ENCODE results near the gene CHD2.
"Not testable (repeated sequence)": the region's sequence is repeated elsewhere in the genome, so short reads cannot be mapped to it uniquely, and the experiment has no call there.

CHD2 gene

DNA sequence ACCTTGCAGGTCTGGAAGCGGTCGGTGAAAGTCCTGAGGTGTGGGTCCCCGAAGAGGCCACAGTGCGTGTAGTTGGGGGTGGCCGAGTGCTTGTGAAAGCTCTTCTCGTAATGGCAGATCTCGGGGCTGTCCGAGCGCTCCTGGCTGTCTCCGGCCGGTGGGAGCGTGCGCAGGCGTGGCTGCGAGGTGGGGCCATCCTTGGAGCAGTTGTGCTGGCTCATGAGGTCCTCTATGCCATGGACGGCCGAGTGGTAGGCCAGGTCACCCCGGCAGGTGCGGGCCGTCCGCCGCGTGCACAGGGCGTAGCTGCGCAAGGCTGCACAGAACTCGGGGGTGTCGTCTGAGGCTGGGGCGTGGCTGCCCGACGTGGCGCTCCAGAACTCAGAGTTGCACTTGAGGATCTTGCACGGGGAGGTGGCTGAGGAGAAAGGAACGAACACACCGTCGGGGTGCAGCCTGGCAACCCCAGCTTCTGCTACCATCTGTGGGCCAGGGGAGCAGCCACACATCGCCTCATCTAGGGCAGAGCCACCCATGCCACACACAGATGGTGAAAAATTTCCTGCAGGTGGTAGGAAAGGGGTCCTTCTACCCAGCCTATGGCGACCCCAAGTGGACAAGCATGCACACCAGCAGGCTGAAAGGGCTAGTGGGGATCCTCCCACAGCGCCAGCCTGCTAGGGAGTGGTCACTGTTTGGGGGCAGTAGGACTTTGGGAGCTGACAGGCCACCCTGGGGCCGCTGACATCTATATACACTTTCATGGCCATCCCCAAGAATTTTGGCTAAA lies 152.2 kb downstream of the CHD2 start:
- DNase-seq: no peak

DNA sequence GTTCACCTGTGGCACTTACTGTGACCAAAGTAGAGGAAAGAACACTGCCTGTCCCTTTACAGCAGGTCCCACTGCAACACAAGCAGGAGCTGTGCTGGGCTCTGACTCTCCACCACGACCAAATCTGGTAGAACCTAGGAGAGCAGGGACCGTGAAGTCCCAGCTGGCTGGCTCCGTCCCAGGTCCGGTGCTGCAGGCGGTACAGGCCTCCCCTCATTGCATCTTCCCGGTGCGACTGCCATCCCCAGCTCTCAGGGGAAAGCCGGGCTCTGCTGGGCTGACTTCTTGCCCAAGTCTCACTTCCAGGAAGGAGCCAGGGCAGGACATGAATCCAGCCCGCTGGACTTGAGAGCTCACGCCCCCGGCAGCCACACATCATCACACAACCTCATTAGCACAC lies 155.1 kb downstream of the CHD2 start:
- no peak for DNase-seq

DNA sequence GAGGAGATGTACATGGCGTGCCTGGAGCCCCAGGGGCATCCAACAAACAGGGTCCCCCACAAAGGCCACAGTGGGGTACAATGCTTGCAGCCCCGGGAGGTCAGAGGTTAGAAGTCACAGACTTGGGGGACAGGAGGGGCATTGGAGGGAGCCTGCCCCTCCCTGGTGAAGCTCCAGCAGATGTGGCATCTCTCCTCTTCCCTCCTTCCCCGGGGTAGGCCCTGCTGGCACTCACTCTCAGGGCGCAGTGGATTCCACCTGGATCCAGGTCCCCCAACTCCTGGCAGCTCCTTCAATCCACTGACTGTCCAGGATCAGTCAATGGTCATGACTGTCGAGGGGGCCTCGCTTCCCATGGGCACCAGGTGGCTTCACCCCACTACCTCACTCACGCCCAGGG lies 156.7 kb downstream of the CHD2 start:
- DNase-seq: no peak

DNA sequence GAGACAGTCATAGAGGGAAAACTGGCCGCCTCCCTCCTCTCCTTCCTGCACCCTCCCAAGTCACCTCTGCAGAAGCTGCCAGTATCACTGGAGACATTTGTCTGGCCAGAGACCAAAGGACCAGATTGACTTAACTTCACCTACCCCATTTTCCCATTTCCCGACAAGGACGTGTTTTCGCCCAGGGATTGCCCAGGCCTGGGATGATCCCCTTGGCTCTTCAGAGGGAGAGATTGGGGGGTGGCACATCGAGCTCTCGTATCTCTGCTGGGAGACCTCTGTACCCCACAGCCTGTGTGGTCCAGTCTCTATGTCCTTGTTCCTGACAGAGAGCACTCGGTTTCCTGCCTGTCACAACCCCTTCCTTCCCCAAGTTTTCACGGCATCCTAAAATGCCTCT lies 157.5 kb downstream of the CHD2 start:
- no peak for DNase-seq

DNA sequence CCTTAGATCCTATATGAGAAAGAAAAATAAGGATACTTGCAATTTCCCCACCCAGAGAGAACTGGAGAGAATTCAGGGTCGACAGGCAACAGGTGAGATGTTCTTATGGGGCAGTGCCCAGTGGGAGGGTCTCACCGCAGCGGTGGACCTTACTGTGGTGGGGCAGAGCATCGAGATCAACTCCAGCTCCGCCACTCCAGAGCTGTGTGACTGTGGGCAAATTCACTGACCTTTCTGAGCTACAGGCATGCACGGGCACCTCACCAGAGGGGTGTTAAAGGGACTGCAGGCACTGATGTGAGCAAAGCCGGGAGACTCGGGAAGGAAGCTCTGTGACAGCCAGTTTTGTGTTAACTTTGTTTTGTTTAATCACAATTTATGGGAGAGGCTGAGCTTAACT lies 158.0 kb downstream of the CHD2 start:
- no peak for DNase-seq

DNA sequence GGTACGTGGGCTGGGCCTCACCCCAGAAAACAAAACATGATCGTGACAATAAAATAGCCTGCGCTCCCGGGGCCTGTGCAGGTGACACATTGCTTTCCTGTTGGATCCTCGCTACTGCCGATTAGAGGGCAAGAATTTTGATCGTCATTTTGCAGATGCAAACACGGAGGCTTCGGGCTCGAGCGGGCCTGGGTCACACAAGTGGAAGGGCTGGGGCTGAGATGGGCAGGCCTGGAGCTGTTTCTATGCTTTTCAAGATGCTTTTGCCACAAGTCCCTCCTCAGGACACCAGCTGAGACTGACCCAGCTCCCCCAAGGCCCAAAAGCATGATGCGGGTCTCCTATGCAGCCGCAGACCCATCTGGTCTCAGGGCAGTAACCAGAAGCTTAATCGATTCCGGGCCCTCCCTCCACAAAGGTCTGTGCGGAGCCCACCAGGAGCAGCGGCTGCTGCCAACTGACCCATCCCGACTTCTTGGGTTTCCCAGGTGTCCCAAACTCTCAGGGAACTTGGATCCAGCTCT lies 158.8 kb downstream of the CHD2 start:
- DNase-seq: no peak

DNA sequence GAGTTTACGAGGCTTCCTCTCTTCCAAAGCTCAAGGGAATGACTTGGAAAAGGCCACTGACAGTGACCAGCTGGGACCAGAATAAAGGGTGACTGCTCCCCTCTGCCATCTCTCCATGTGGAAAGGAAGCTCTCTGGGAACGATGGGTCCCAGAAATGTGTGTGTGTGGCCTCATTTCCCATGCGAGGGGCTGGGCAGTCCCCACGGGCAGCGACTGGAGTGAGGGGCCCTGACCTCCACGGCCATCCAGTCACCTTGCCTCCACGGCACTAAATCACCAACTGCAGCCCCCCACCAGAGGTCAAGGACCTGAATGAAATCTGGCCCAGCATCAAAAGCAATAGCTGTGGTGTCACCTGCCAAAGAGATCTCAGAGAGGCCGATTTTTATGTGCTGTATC lies 159.3 kb downstream of the CHD2 start:
- DNase-seq: no peak

DNA sequence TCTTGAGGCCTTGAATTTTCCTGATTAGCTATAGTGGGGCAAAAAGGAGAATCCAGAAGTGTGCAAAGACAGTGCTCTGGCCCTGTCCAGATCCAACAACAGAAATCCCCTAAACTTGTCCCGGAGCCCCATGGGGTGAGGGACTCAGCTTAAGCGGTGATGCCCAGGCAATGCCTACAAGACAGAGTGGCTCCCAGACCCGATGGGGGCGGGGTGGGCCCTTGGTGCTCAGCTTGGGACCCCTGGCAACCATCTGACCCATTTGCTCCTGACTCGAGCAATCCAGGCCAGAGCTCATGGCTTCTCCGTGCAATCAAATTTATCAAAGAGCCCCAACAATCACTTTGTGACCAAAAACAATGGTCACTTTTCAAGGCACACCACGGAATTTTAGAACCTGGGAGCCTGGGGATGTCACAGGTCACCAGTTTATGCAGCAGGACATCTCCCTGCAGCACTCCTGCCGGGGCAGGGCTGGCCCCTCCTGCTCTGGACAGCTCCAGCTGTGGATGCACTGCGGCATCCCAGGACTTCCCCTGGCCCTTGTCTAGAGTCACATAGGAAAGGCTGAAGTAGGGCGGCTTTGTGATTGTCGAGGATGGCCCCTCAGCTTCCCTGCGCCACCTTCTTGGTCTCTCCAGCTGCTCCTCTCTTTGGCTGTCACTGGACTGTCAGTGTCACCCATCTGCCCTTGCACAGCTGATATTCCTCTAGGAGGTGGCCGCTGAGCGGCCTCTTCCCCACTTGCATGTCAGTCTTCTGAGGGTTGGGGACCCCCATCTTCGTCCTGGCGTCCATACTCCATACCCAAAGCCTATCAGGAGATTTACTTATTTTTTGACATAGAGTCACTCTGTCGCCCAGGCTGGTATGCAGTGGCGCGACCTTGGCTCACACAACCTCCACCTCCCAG lies 160.5 kb downstream of the CHD2 start:
- DNase-seq: no peak

DNA sequence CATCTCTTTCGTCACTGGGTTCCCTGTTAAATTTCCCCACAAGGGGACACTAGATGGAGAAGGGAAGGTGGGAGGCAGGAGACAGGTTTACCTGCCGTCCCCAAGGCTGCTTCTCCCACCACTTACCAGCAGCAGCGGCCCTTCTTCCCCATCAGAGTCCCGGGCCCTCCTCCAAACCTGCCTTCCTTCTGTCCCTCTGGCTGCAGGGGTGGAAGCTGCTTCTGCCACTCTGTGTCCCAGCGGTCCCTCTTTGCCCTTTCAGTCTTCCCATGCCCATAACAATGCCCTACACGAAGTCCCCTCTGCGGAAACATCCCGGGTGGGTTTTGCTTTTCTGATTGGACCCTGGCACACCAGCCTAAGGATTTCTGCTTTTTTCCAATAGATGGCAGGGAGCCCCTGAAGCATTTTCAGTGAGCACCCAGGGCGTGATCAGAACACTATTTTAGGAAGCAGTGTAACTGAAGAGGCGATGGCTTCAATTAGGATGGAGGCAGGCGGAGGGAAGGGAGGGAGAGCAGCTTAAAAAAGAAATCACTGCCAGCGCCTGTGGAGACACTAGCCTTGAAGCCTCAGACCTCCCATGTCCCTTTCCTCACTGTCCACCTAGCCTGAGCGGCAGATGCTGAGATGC lies 162.6 kb downstream of the CHD2 start:
- not testable (repeated sequence) for DNase-seq

DNA sequence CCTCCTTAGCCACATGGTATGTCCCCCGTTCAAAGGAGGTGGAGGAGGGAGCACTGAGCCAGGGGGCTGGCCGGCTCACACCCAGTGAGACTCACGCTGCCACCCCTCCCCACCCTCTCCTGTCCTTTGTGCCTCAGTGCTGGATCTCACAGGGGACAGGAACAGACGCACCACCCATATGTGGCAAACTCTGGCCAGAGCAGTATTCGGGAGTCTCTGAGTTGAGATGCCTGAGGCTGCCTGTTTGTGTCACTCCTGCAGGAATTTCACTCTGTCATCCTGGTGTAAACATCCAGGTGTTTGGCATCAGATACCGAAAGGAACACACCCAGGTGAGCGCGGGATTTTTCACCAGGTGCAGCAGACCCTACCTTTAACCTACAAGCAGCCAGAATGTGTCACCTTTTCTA lies 163.1 kb downstream of the CHD2 start:
- DNase-seq: no peak

DNA sequence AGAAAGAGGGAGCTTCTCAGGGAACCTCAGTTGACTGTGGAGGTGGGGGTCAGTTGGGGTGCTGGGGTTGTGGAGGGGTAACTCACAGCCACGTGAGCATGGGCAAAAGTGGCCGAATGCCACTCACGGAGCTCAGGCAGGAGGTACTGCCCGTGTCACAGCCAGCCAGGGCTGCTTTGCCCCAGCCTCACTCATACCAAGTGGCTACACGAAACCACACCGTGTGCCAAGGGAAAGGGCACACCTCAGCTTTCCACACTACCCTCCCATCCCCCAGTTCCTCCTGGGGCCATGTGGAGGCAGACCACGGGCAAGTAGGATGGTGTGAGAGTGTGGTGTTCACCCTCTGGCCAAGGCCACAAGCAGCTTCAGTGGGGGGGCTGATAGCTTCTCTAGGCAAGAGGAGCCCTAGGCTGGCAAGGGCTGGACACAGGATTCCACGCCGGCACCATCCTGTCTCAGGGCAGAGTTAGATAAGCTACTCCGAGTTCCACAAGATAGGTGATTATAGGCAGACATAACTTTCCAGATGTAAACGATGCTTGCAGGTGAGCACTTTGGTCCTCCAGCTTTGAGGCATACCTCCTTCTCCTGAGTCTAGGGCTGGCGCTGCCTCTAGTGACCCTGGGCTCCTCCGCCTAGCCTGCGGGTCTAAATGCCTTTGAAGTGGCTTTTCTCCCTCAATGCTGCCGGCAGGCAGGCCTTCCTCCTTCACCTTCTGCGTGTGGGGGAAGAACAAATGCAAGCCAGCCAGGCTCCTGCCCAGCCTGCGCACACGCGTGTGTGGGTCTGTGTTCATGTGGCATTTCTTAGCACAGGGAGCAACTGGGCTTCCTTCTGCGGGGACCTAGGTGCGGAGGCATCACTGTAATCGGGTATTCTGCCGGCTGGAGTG lies 163.9 kb downstream of the CHD2 start:
- no peak for DNase-seq

DNA sequence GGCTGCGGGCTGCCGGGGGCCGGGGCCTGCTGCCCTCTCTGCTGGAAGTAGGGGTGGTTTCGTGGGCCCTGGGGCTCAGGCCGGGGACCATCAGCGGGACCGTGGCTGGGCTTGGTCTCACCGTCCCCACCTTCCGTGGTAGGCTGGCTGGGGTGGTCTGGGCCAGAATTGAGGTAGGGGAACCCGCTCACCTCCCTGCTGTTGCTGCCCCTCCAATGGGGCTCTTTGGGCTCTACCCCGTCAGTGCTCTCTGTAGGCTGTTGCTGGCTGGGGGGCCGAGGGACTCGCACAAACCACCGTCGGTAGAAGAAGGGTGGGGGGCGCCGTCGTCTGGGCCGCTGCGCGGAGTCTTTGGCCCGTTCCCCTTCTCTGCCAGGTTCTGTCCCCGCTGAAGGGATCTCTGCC lies 165.5 kb downstream of the CHD2 start:
- no peak for DNase-seq

DNA sequence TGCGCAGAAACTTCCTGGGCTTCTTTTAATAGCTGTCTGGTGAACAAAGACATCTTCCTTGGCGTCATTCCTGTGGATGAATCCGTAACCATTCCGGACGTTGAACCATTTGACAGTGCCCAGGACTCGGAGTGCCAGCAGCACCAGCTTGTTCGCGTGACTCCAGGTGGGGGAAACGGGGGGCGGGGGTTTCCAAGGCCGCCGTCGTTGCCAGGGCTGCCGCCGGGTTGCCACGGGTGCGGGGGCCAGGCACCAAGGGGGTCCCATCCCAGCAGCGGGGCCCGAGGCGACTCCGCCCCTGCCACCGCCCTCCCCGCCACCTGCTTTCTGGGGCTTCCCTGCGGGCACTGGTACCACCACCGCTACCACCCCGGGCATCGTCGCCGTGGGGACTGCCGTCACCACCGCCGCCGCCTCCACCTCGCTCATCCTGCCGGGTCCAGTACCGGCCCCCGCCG lies 166.1 kb downstream of the CHD2 start:
- no peak for DNase-seq

DNA sequence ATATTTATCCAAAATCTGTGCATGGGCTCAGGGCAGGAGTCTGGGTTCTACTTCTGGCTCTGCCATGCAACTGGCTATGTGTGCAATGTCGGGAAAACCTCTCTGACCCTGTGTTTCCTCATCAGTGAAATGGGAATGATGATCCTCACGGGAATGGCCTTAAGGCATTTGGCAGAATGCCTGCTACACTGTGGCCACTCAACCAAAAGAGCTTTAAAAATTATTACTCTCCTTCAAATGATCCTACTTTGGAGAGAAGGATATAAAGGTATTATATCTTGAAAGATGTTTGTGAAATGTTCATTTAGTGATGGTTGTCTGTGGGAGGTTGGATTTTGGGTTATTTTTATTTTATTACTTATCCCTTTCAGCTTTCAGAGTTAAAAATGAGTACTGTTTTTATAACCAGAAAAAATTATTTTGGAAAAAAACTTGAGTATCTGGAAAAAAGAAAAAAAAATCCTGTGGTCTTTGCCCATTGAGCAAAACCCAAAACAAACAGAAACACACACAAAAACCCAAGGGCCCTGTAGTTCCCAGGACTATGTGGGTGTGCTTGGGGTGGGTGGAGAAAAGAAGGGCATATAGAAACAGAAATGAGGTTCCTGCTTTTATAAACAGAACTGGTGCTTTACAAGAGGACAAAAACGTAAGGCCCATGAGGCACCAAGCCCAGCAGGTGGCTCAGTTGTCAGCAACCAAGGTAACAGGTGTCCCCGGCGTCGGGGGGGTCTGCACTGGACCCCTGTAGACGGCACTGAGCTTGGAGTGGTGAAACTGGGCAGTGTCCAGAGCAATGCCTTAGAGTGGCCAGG lies 166.9 kb downstream of the CHD2 start:
- DNase-seq: no peak

DNA sequence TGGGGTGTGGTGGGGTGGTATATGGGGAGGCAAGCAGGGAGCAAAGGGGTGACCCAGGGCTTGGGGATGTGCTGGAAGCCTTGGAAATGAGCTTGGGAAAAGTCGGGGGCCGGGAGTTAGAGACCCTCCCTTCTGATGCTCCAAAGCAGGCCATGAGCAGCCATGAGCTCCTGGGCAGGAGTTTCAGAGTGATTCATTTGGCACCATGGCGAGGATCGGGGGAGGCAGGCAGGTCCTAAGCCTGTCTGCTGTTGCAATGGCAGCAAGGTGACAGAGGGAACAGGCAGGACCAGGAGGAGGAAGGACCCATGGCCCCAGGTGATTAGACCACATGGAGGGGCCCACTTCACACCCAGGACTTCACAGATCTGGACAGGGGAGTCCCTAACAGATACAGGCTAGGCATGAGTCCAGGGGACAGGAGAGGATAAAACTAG lies 167.5 kb downstream of the CHD2 start:
- no peak for DNase-seq

DNA sequence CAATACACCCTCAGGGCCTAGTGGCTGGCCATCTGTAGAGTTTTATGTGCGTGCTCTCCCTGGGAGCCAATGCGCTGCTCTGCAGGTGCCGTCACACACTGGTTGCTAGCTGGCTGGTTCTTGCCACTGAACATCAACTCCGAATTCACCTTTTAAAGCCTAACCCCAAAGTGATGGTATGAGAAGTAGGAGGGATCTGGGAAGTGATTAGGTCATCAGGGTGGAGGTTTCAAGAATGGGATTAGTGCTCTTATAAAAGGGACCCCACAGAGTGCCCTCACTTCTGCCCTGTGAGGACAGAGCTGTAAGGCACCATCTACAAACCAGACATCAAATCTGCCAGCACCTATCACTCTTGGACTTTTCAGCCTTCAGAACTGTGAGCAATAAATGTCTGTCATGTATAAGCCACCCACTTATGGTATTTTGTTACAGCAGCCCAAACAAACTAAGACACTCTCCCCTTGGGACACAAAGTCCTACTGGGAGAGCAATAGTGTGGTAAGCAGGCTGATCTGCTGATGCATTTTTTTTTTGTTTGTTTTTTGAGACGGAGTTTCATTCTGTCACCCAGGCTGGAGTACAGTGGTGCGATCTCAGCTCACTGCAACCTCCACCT lies 168.6 kb downstream of the CHD2 start:
- no peak for DNase-seq

DNA sequence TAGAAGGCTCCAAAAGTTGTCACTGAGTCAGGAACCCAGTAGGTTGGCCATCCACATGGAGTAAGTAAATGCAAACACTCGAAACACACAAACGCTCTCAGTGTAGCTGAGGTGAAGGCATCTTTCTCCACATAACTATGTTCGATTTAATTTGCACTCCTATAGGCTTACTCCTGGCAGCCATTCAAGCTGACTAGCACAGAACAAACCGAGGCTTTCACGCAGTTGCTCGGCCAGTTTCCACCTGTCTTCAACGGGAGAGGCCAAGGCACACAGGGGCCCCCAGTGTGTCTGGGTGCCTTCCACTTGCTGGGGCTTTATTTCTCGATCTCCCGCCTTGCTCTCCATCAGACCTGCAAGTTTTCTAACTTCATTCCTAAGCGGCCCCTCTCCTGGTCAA lies 170.0 kb downstream of the CHD2 start:
- DNase-seq: no peak

DNA sequence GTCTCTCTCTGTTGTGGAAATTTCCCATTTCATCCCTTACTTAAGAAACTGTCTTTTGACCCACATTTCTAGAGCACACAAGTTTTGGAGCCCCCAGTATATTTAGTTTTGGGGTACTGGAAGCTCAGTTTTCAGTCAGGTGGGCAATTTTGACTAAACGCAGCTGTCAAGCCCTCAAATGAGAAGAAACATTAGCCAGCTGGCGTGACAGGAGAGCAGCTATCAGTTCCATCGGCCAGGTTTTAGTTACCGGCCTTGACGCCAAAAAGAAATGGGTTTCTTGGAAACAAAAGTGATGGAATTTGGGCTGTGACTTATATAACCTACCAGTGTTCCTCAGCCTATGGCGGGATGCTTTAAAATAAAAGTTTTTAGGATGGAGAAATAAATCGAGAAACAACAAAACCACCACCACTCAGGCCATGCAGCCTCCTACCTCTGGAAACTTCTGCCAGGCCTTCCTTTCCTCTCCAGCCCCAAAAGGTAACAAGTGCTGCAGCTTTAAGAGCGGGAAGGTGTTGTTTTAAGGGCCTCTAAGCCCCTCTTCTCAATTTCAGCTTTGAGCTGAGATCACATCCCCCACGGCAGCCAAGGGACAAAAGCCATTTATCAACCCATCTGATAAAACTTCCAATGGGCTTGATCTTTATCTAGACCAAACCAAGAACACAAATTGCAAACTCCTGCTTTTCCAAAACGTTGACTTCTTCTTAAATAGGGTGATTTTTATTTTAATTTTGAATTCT lies 170.6 kb downstream of the CHD2 start:
- no peak for DNase-seq

DNA sequence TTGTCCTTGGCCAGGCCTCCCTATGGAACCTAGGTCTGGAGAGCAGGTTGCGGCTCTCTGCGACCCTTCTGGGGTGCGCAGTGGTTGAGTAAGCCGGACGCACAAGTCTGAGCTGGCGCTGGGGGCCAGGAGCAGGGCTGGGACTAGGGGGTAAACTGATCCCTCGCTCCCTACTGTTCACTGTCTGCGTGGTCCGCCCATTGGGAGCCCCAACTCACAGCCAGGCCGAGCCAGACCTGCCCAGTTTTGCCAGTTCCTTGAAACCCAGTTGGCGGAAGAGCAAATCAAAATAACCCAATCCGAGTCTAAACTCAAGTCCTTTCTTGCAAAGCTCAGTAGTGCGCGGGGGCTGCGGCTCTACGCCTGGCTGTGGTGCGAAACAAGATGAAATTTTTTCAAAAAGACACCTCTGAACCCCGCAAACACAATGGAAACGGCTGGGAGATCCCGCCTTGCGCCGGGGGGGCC lies 171.4 kb downstream of the CHD2 start:
- DNase-seq: no peak

DNA sequence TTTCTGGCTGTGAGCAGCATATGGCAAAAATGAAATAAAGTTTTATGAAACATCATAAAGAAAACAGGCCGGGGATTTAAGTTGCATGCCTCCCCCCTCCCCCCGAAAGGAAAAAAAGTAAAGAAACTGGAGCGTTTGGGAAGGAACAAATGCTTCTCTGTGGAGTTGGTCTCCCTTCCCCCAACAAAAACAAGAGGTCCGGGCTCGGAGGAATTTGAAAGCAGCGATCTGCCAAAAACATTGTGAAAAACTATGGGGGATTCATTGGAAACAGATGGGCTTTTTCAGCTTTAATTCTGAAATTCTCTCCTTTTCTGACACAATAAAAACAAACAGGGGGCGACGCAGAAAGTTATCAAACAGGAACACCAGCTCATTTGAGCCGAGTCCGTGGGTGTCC lies 171.9 kb downstream of the CHD2 start:
- no peak for DNase-seq

All from CD4-positive, alpha-beta T cell treated with Interleukin-15 for 1 hour (primary cell).